HG03565 (cell line): ENCODE measurements around the gene MON2.
A peak's percentile ranks its signal among the peaks of the same experiment; 100 is the strongest.
"Not testable (repeated sequence)": the region's sequence is repeated elsewhere in the genome, so short reads cannot be mapped to it uniquely, and the experiment has no call there.

ENCODE experiments used
- ATAC-seq: cut with Tn5 transposase; IDR thresholded peaks from one replicate; pipeline ENCODE4 v1.9.1; 2021; ENCODE audit warnings: mild to moderate bottlenecking, moderate library complexity; ENCODE audit not compliant: unreplicated experiment

The MON2 gene

GRCh38 chr12:62466594-62467491, at the start of gene MON2:
Gene MON2, plus strand, starts transcription at chr12:62466826. Its CDS starts 382 bp downstream, at chr12:62467208.
- ATAC-seq: peak; percentile 98

- ATAC-seq: no peak
Measured at GRCh38 chr12:62426089-62426488, 40.5 kb upstream of the MON2 start.

- no peak for ATAC-seq
Measured at GRCh38 chr12:62429457-62429856, 37.2 kb upstream of the MON2 start.

GRCh38 chr12:62434494-62435302, 31.9 kb upstream of the MON2 start:
- ATAC-seq: no peak

GRCh38 chr12:62435303-62436163, 31.1 kb upstream of the MON2 start:
- peak; percentile 75 for ATAC-seq

- no peak for ATAC-seq
Measured at GRCh38 chr12:62436164-62436503, 30.5 kb upstream of the MON2 start.

GRCh38 chr12:62438098-62438692, 28.4 kb upstream of the MON2 start:
- no peak for ATAC-seq

- ATAC-seq: no peak
Measured at GRCh38 chr12:62446754-62447452, 19.7 kb upstream of the MON2 start.

- ATAC-seq: no peak
Measured at GRCh38 chr12:62448436-62448835, 18.2 kb upstream of the MON2 start.

GRCh38 chr12:62455429-62455828, 11.2 kb upstream of the MON2 start:
- ATAC-seq: not testable (repeated sequence)

GRCh38 chr12:62458626-62459025, 8.0 kb upstream of the MON2 start:
- no peak for ATAC-seq

- ATAC-seq: no peak
Measured at GRCh38 chr12:62459976-62460375, 6.7 kb upstream of the MON2 start.

GRCh38 chr12:62461171-62461837, 5.3 kb upstream of the MON2 start:
- ATAC-seq: not testable (repeated sequence)

- ATAC-seq: not testable (repeated sequence)
Measured at GRCh38 chr12:62463252-62463651, 3.4 kb upstream of the MON2 start.

- no peak for ATAC-seq
Measured at GRCh38 chr12:62466018-62466593, 520 bp upstream of the MON2 start.

- no peak for ATAC-seq
Measured at GRCh38 chr12:62468397-62468796, 1.8 kb downstream of the MON2 start.

GRCh38 chr12:62468935-62469334, 2.3 kb downstream of the MON2 start:
- no peak for ATAC-seq

GRCh38 chr12:62469704-62470103, 3.1 kb downstream of the MON2 start:
- no peak for ATAC-seq

GRCh38 chr12:62471734-62472133, 5.1 kb downstream of the MON2 start:
- no peak for ATAC-seq
